Stimulated activated CD4-positive, alpha-beta T cell treated with anti-CD3 and anti-CD28 coated beads, TNF-alpha, amount 100 ng/mL, for 48 hours (primary cell): ENCODE measurements around the gene ZNF598.
"Not testable (repeated sequence)": the region's sequence is repeated elsewhere in the genome, so short reads cannot be mapped to it uniquely, and the experiment has no call there.

ENCODE experiments used
- DNase-seq, 3 donors: peaks; one replicate each; pipeline ENCODE4 v3.0.0-alpha.2; 2020; ENCODE audit warnings: low read depth in 3 of 3

Gene ZNF598

DNA sequence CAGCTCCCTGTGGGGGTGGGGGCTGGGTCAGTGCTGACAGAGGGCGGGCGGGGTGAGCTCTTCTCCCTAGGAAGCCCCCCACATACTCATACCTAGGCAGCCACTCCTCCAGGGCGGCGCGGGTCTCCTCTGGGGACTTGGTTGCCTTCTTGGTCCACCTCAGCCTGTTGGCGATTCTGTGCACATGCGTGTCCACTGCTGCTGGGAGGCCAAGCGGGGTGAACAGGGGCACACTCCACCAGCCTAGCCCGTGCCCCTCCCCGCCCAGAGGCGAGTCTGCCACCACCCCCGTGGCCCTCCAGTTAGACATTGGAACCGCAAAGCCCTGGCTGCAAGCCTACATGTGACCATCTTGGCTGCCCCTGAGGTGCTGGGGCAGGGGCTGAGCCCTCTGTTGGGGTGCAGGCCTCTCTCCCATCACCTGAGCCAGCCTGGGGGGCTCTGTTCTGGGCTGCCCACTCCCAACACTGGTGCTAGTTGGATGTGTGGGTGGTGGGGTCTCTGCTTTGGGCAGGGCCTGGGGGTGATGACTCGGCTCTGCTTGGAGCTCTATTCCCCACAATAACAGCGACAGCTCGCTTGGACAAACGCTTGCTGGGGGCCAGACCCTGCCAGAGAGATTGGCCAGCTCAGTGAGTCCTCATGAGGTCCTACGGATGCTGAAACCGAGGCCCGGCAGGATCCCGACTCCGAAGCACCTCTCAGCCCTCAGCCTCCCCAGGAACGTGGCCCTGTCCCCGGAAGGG is 30.6 kb upstream of the ZNF598 start:
- no peak for DNase-seq

DNA sequence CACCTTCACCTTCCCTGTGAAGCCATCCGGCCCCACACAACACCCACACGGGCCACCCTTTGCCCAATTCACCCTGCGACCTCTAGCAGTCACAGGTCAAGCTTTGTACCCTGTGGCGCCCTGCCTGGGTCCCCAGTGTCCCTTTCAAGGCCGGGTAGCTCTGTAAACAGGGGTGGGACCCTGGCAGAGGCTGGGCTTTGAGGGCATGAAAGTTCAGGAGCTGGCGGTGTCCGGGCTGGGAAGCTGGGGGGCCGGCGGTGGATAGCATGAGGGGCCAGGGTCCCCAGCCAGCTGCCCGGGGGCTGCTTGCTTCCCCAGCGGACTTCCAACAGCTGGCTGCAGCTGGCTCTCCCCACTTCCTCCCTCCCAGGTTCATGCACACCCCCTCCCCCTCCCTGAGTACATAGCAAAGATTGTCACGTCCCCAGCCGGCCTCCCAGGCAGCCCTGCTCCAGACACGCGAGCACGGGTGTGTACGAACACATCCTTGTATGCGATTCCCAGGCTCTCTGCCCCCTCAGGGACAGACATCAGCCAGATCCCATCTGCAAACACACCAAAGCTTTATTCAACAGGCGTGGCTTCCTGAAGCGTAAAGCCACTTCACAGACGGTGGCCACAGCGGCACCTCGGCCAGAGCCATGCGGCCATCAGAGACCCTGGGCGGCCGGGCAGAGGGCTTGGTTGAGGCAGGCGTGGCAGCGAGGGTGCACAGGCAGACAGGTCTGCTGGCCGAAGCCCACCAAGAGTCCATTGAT is 29.8 kb upstream of the ZNF598 start:
- DNase-seq = no peak

DNA sequence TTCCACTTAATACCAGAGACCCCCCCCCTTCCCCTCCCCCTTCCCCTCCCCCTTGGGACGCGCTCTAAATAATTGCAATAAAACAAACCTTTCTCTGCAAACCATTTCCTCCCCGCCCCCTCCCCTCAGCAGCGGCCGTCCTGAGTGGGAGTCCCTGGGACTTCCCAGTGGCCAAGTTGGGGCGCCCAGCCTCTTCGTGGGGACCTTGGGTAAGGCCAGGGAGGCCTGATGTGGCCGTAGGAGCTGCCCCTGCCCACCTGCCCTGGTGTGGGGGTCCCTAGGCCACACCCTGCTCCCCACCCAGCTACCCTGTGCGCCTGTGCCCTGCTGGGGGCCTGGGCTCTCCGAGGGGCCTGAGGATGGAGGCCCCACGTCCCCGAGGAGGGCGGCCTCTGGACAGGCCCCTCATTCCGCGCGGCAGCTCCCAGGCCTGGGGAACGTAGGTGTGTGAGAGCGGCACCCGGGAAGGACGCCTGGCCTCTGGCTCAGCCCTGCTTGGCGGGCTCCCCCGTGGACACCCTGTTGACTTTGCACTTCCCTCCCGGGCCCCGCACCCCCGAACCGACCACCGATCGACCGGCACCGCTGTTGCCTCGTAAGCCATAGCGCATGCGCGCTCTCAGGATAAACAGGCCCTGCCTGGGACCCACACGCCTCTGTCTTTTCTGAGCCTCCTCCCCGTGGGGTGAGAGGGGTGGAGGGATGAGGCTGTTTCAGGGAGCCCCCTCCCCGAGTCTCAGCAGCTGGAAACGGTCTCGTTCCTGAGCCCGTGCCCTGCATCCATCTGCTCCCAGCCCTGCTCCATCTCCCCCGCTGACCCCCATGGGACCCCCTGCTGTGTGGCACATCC is 29.0 kb upstream of the ZNF598 start:
- DNase-seq = no peak

GRCh38 chr16:2037647-2038381 is 28.2 kb upstream of the ZNF598 start:
- DNase-seq = no peak

GRCh38 chr16:2037115-2037514 is 27.5 kb upstream of the ZNF598 start:
- no peak for DNase-seq

GRCh38 chr16:2036200-2036966 is 26.8 kb upstream of the ZNF598 start:
- no peak for DNase-seq

GRCh38 chr16:2035431-2036199 is 26.0 kb upstream of the ZNF598 start:
- no peak for DNase-seq

- DNase-seq = no peak
These were observed 25.2 kb upstream of the ZNF598 start for GRCh38 chr16:2034696-2035430.

DNA sequence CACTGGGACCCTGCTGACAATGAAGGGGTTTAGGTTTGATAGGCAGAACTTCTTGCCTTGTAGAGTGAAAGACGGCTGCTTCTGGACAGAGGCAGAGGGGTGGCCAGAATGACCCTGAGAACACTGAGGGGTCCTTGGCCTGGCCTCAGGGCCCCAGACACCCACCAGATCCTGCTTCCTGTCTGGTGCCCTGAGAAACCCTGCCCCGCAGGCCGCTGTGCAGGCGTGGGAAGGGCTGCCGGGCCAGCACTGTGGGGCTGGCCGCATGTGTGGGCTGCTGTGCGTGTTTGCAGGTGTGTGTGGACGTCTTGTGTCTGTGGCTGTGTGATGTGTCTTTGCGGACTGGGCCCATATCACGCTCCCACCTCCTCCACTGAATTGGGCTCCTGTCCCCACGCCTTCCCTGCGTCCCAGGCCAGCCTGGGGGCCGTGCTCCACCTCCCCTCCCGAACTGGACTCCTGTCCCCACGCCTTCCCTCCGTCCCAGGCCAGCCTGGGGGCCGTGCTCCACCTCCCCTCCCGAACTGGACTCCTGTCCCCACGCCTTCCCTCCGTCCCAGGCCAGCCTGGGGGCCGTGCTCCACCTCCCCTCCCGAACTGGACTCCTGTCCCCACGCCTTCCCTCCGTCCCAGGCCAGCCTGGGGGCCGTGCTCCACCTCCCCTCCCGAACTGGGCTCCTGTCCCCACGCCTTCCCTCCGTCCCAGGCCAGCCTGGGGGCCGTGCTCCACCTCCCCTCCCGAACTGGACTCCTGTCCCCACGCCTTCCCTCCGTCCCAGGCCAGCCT is 24.5 kb upstream of the ZNF598 start:
- not testable (repeated sequence) for DNase-seq

DNA sequence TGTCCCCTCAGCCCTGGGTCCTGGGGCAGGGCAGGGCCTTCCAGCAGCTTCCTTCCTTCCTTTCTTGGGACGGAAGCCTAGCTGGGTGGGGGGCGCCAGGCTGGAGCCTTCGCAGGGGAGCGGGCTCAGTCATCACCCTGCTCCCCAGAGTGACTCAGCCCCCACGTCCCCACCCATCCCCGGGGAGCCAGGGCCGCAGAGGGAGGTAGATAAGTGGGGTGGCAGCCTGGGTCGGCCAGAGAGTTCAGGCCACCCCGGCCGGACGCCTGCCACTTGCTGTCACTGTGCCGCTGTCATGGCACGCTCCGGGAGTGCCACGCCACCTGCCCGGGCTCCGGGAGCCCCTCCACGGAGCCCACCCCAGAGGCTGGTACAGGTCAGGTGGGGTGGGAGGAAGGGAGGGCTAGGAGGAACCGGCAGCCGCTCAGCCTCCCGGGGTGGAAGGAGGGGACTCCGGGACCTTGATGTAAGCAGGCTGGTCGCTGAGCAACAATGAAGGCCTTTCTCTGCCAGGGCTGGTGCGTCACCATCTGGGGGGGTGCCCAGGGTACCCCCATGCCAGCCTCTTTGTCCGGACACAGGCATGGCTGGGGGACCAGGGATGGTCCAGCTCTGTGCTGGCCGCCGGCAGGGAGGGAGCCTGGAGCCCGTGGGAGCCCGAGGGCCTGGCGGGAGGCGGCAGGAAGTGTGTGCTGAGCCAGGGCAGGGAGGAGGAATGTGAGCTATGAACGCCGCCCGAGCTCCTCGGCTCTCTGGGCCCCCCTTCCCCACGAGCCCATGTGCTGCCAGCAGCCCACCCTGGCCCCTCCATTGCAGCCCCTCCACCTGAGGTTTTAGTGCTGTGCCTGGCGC is 23.7 kb upstream of the ZNF598 start:
- no peak for DNase-seq

DNA sequence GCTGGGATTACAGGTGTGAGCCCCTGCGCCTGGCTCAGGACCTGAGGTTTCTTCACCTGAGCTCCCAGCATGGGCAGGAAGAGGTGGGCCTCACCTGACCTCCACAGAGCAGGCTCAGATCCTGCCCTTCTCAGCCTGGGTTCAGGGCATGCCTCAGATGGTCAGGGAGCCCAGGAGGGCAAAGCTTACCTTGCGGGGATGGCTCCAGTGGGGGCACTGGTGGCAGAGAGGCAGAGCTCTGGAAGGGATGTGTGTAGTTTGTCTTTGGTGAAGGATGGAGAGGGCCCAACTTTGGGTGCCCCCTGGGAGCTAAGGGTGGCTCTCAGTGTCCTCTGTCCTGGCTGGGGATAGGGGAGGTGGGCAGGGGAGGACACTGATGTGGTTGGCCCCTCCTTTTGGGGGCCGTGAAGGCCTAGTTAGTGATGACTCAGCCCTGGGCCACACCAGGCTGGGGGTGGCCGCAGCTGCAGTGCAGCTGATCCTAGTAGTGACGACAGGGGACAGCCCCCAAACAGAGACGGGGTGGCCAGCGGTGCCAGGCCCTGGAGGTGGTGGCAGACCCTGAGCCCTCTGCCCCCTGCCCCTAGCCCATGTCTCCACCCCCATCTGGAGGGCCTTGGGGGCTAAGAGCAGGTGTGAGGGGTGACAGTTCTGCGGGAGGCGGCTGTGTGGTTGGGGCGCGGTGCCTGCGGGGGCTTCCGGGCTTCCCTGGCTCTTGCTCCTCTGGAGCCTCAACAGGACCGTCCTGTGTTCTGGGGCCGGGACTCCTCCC is 22.9 kb upstream of the ZNF598 start:
- no peak for DNase-seq

DNA sequence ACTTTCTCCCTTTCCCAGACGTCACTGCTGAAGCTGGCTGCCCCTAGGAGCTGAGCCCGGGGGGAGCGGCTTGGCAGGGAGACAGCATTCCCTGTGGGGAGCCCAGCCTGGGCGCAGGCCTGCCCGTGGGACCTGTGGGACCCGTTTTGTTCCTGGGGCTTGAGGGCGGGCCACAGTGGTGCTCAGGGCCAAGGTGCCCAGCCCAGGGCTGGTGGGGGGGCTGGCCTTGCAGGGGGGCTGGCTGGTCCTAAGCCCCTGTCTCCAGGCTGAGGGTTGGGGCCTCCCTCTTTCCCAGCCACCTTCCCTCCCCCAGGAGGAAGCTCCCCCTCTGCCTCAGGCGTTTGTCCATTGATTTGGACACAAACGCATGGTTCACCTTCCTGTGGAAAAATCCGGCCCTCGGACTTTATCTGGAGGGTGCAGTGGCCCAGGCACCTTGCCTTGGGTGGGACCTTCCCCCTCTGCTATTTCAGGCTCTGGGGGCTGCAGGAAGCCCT is 21.5 kb upstream of the ZNF598 start:
- no peak for DNase-seq

- DNase-seq = no peak
These were observed 20.4 kb upstream of the ZNF598 start for GRCh38 chr16:2030036-2030435.

DNA sequence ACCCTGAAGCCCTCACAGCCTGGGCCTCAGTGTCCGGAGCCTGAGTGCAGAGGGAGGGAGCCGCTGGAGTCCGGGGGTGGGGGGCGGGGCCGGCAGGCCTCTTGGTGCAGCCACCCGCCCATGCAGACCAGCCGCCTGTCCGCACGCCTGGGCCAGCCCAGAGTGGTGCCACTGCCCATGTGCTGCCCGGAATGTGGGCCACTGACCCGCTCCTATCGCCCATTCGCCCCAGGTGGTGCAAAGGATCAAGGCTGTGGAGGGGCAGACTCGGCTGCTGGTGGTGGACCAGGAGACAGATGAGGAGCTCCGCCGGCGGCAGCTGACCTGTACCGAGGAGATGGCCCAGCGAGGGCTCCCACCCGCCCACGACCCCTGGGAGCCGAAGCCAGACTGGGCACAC is 19.7 kb upstream of the ZNF598 start:
- DNase-seq = no peak

- no peak for DNase-seq
These were observed 19.1 kb upstream of the ZNF598 start for GRCh38 chr16:2028620-2029220.

- no peak for DNase-seq
These were observed 18.5 kb upstream of the ZNF598 start for GRCh38 chr16:2028146-2028545.
